ENCODE results near the gene TANGO6. TPM values are rescaled to one million over a fixed set of nuclear protein-coding genes. Genes with fewer than 3 reads are reported as not detected.

The TANGO6 gene
- total RNA-seq, 4 donors from 2014 or later, result 18.4 to 36.0 (median 23.3) TPM

DNA sequence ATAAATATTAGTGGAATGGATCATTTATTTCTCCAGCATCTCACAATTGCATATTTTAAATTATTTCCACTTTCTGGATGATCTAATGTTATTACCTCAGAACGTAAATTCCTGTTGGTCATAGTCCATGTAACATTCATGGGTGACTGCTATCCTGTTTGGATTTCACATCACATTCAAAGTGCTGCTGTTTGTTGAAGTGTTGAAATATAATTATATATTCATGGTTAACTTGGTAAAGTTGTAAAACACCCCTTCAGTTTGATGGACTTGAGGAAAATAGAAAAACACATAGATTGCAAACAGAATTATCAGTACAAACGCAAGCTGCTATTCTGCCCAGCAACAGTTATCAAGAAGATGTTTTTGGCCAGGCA lies 59.6 kb downstream of the TANGO6 start:
- Histone ChIP-seq H3K9me3 (no peaks in the 10 kb centered on the region), H3K27ac (no peak overlapping the region), H3K4me3 (no peak overlapping the region), H3K36me3 (peaks cover 0 to 48% (median 0%) of the 10 kb centered on the region in 3 donors), H3K27me3 (no peaks in the 10 kb centered on the region), H3K4me1 (no peaks in the 10 kb centered on the region)
- TF ChIP-seq, protein P1, sequence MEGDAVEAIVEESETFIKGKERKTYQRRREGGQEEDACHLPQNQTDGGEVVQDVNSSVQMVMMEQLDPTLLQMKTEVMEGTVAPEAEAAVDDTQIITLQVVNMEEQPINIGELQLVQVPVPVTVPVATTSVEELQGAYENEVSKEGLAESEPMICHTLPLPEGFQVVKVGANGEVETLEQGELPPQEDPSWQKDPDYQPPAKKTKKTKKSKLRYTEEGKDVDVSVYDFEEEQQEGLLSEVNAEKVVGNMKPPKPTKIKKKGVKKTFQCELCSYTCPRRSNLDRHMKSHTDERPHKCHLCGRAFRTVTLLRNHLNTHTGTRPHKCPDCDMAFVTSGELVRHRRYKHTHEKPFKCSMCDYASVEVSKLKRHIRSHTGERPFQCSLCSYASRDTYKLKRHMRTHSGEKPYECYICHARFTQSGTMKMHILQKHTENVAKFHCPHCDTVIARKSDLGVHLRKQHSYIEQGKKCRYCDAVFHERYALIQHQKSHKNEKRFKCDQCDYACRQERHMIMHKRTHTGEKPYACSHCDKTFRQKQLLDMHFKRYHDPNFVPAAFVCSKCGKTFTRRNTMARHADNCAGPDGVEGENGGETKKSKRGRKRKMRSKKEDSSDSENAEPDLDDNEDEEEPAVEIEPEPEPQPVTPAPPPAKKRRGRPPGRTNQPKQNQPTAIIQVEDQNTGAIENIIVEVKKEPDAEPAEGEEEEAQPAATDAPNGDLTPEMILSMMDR (IDR thresholded peaks at IDR 0.05), result no peak
- TF ChIP-seq EP300 (IDR thresholded peaks at IDR 0.05) (no peak), POLR2A (IDR thresholded peaks at IDR 0.05) (no peak)
- no peak for DNase-seq (ENCODE audit: low spot score in 2 of 2)
- 91 to 95% methylated on average over 2 of the region's 2 CpGs for WGBS, 2 donors

DNA sequence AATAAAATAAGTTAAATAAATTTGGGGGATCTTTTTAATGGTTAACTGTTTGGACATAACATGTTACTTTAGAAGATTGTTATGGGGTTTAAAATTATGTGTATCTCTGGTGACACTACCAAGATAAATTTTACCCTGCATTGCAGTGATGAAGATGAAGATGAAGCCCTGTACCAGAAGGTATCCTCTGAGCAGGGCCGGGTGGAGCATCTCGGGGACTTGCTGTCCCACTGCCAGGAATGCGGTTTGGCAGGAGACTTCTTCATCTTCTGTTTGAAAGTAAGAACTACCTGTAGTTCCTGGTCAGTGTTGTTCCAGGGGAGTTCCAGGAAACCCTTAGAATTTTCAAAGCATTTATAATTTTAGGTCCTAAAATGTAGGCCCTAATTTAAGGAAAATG lies 64.0 kb downstream of the TANGO6 start:
- Histone ChIP-seq H3K4me1 (no peaks in the 10 kb centered on the region), H3K27me3 (no peaks in the 10 kb centered on the region), H3K9me3 (no peaks in the 10 kb centered on the region), H3K27ac (no peak overlapping the region), H3K36me3 (peaks cover 0 to 66% (median 2%) of the 10 kb centered on the region in 3 donors), H3K4me3 (no peak overlapping the region)
- no peak for DNase-seq (ENCODE audit: low spot score in 2 of 2)
- 77 to 90% methylated on average over 3 of the region's 3 CpGs for WGBS, 2 donors
- TF ChIP-seq, protein P1 (IDR thresholded peaks at IDR 0.05), result no peak
- TF ChIP-seq POLR2A (IDR thresholded peaks at IDR 0.05) (no peak), EP300 (IDR thresholded peaks at IDR 0.05) (no peak)

- no peaks in the 10 kb centered on the region for H3K9me3 ChIP-seq
- DNase-seq (ENCODE audit: low spot score in 2 of 2), result no peak
- 38 to 40% methylated on average over 3 of the region's 3 CpGs for WGBS, 2 donors
- no peaks in the 10 kb centered on the region for H3K27me3 ChIP-seq
- H3K4me3 ChIP-seq, result no peak overlapping the region
- no peaks in the 10 kb centered on the region for H3K4me1 ChIP-seq
- H3K27ac ChIP-seq, result no peak overlapping the region
- TF ChIP-seq, protein P1 (IDR thresholded peaks at IDR 0.05), result no peak
- TF ChIP-seq POLR2A (IDR thresholded peaks at IDR 0.05) (no peak), EP300 (IDR thresholded peaks at IDR 0.05) (no peak)
- H3K36me3 ChIP-seq, result peaks cover 0 to 70% (median 2%) of the 10 kb centered on the region in 3 donors
These were observed 64.5 kb downstream of the TANGO6 start for GRCh38 chr16:68907781-68908181.

GRCh38 chr16:68909099-68909733 lies 65.9 kb downstream of the TANGO6 start:
- no peak overlapping the region for H3K27ac ChIP-seq
- TF ChIP-seq EP300 (IDR thresholded peaks at IDR 0.05) (no peak), POLR2A (IDR thresholded peaks at IDR 0.05) (no peak)
- TF ChIP-seq, protein P1 (IDR thresholded peaks at IDR 0.05), result no peak
- no peak for DNase-seq (ENCODE audit: low spot score in 2 of 2)

GRCh38 chr16:68910051-68910450 lies 66.7 kb downstream of the TANGO6 start:
- H3K27me3 ChIP-seq, result no peaks in the 10 kb centered on the region
- WGBS, 2 donors, result 44 to 50% methylated on average over 5 of the region's 5 CpGs
- H3K4me1 ChIP-seq, result no peaks in the 10 kb centered on the region
- no peak for TF ChIP-seq POLR2A (IDR thresholded peaks at IDR 0.05)
- TF ChIP-seq, protein P1 (IDR thresholded peaks at IDR 0.05), result no peak
- no peak for TF ChIP-seq EP300 (IDR thresholded peaks at IDR 0.05)
- no peak overlapping the region for H3K4me3 ChIP-seq
- no peak for DNase-seq (ENCODE audit: low spot score in 2 of 2)
- H3K9me3 ChIP-seq, result no peaks in the 10 kb centered on the region
- no peak overlapping the region for H3K27ac ChIP-seq
- H3K36me3 ChIP-seq, result peaks cover 0 to 65% (median 2%) of the 10 kb centered on the region in 3 donors

More at GRCh38 chr16:68909099-68909733, 65.9 kb downstream of the TANGO6 start:
- no peak overlapping the region for H3K4me3 ChIP-seq
- H3K9me3 ChIP-seq, result no peaks in the 10 kb centered on the region
- H3K27me3 ChIP-seq, result no peaks in the 10 kb centered on the region
- 81 to 85% methylated on average over 8 of the region's 8 CpGs for WGBS, 2 donors
- H3K36me3 ChIP-seq, result peaks cover 0 to 68% (median 2%) of the 10 kb centered on the region in 3 donors
- no peaks in the 10 kb centered on the region for H3K4me1 ChIP-seq

Measured in tibial nerve (tissue), 4 donors.